ENCODE results near the gene TRO.

The TRO gene, protein sequence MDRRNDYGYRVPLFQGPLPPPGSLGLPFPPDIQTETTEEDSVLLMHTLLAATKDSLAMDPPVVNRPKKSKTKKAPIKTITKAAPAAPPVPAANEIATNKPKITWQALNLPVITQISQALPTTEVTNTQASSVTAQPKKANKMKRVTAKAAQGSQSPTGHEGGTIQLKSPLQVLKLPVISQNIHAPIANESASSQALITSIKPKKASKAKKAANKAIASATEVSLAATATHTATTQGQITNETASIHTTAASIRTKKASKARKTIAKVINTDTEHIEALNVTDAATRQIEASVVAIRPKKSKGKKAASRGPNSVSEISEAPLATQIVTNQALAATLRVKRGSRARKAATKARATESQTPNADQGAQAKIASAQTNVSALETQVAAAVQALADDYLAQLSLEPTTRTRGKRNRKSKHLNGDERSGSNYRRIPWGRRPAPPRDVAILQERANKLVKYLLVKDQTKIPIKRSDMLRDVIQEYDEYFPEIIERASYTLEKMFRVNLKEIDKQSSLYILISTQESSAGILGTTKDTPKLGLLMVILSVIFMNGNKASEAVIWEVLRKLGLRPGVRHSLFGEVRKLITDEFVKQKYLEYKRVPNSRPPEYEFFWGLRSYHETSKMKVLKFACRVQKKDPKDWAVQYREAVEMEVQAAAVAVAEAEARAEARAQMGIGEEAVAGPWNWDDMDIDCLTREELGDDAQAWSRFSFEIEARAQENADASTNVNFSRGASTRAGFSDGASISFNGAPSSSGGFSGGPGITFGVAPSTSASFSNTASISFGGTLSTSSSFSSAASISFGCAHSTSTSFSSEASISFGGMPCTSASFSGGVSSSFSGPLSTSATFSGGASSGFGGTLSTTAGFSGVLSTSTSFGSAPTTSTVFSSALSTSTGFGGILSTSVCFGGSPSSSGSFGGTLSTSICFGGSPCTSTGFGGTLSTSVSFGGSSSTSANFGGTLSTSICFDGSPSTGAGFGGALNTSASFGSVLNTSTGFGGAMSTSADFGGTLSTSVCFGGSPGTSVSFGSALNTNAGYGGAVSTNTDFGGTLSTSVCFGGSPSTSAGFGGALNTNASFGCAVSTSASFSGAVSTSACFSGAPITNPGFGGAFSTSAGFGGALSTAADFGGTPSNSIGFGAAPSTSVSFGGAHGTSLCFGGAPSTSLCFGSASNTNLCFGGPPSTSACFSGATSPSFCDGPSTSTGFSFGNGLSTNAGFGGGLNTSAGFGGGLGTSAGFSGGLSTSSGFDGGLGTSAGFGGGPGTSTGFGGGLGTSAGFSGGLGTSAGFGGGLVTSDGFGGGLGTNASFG (N-terminal part only)

DNA sequence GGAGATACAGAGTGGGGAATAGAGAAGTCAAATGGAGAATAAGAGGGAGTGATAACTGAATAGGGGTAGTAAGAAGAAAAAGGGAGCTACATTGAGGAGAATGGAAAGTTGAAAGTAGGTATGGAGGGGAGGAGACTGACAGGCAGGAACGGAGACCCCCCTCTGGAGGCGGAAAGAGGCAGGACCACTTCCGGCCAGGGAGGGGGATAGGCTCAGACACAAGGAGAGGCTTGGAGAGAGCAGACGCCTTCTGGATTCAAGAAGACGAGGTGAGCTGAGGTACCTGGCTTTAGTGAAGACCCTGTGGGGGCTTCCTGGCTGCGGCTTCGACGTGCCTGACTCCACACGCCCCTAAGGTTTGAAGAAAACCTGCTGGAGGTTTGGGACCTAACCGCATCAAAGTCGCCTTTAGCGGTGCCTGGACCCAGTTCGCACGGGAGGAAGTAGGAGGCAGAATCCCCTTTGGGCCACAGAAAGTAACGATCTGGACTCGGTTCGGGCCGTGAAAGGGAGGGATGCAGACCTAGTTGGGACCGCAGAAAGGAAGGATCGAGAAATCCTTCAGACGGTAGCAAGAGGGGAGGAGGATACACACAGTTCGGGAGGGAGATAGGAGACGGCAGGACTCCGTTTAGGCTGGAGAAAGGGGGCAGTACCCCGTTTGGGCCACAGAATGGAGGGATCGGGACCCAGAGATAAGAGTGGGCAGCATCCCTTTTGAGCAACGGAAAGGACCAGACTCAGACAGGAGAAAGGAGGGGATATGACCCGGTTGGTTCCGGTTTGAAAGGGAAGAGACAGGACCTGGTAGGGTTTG, at the start of gene TRO:
Gene TRO (plus strand): TSS at position 215 of the 817 bp plus-strand sequence. CDS start 1,423 bp downstream, outside the sequence.
- DNase-seq (ENCODE audit: extremely low read depth in 1 of 2, low read depth in 1 of 2) = no peak

DNA sequence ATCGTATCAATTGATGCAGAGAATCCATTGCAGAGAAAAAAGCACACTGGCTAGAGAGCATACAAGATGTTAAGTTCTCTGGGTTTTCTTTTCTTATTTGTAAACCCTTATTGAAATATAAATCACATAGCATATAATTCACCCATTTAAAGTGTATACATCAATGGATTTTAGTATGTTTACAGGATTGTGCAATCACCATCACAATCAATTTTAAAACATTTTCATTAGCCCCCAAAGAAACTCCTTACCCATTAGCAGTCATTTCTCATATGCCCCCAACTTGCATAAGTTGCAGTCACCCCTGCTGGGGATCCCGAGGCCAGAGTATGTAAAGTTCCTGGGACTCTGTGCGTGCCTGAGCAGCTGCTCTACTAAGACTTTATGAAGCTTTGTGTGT, 34.9 kb upstream of the TRO start:
- no peak for DNase-seq (ENCODE audit: extremely low read depth in 1 of 2, low read depth in 1 of 2)

DNA sequence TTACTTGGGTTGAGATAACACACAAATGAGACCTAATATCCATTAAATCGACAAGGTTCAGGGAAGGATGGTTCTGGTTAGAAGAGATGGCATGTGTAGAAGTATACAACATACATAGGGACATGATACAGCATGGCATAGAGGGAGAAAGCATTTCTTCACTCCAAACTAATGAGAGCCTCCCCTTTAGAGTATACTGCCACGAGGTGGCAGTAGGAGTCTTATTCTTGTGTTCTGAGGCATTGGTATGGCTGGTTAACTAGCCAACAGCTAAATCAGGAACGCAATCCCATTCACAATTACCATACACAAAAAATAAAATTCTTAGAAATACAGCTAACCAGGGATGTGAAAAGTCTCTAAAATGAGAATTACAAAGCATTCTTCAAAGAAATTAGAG, 29.1 kb upstream of the TRO start:
- DNase-seq (ENCODE audit: extremely low read depth in 1 of 2, low read depth in 1 of 2) = no peak

DNA sequence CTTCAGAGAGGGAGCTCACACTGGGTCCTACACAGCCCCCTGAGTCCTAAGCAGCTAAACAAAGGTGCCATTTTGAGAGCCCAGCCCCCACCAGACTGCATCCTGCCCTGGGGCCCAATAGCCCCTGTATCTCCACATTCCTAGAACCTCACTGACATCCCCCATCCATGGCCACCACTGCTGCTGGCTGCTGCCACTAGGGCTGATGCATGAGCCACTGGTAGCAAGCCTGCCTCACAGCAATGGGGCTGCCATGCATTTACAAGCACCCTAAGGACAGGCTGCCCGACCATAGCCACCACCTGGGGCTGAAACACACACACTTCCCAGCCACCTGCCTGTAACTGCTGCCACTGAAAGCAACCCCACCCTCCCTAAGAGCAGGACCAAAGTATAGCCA, 26.5 kb upstream of the TRO start:
- DNase-seq (ENCODE audit: extremely low read depth in 1 of 2, low read depth in 1 of 2) = no peak

DNA sequence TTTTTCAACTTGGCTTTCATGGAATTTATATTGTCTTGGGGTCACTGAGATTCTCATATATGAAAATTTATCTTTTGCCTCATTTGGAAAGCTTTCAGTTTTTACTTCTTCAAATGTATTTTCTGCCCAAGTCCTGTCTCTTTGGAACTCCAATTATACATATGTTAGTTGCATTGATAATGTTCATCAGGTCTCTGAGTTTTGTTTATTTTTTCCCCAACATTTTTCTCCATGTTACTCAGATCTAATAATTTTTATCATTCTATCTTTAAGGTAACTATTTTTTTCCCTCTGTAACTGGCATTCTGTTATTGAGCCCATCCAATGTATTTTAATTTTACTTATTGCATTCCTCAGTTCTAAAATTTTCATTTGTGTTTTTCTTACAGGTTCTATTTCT, 10.7 kb upstream of the TRO start:
- DNase-seq (ENCODE audit: extremely low read depth in 1 of 2, low read depth in 1 of 2) = no peak

- peak; percentile 26 to 38 for DNase-seq (ENCODE audit: extremely low read depth in 1 of 2, low read depth in 1 of 2)
Observed at GRCh38 chrX:54921427-54922021, 900 bp downstream of the TRO start.

DNA sequence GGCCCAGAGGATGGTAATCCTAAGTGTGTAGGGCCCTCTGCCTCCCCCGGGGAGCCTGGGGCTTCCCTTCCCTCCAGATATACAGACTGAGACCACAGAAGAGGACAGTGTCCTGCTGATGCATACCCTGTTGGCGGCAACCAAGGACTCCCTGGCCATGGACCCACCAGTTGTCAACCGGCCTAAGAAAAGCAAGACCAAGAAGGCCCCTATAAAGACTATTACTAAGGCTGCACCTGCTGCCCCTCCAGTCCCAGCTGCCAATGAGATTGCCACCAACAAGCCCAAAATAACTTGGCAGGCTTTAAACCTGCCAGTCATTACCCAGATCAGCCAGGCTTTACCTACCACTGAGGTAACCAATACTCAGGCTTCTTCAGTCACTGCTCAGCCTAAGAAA, 1.9 kb downstream of the TRO start:
- no peak for DNase-seq (ENCODE audit: extremely low read depth in 1 of 2, low read depth in 1 of 2)

GRCh38 chrX:54923376-54923775, 2.8 kb downstream of the TRO start:
- no peak for DNase-seq (ENCODE audit: extremely low read depth in 1 of 2, low read depth in 1 of 2)

GRCh38 chrX:54926978-54927377, 6.4 kb downstream of the TRO start:
- DNase-seq (ENCODE audit: extremely low read depth in 1 of 2, low read depth in 1 of 2) = no peak

DNA sequence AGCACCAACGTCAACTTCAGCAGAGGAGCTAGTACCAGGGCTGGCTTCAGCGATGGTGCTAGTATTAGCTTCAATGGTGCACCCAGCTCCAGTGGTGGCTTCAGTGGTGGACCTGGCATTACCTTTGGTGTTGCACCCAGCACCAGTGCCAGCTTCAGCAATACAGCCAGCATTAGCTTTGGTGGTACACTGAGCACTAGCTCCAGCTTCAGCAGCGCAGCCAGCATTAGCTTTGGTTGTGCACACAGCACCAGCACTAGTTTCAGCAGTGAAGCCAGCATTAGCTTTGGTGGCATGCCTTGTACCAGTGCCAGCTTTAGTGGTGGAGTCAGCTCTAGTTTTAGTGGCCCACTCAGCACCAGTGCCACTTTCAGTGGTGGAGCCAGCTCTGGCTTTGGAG, 8.3 kb downstream of the TRO start:
- DNase-seq (ENCODE audit: extremely low read depth in 1 of 2, low read depth in 1 of 2) = no peak

GRCh38 chrX:54930291-54931049, 9.8 kb downstream of the TRO start:
- DNase-seq (ENCODE audit: extremely low read depth in 1 of 2, low read depth in 1 of 2) = no peak

- DNase-seq (ENCODE audit: extremely low read depth in 1 of 2, low read depth in 1 of 2) = no peak
Observed at GRCh38 chrX:54931107-54931506, 10.5 kb downstream of the TRO start.

GRCh38 chrX:54933150-54933826, 12.7 kb downstream of the TRO start:
- DNase-seq (ENCODE audit: extremely low read depth in 1 of 2, low read depth in 1 of 2) = no peak

DNA sequence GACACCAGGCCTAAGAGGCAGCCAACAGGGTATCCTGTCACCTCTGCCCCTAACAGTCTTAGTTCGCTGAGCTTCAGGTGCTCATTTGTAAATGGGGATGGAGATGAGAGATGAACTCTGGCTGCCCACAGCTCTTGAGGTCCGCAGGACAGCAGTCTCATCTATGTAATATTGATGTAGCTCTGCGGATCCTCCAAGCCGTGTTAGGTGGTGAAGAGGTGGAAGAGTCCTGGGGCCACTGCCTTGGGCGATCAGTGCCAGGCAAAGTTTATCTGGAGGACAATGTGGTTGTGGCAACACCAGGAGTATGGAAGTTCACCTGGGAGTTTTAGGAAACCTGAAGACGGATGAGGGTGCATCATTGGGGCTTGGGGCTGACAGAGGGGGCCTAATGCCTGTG, 13.4 kb downstream of the TRO start:
- no peak for DNase-seq (ENCODE audit: extremely low read depth in 1 of 2, low read depth in 1 of 2)

GRCh38 chrX:54934890-54935289, 14.3 kb downstream of the TRO start:
- DNase-seq (ENCODE audit: extremely low read depth in 1 of 2, low read depth in 1 of 2) = no peak

DNA sequence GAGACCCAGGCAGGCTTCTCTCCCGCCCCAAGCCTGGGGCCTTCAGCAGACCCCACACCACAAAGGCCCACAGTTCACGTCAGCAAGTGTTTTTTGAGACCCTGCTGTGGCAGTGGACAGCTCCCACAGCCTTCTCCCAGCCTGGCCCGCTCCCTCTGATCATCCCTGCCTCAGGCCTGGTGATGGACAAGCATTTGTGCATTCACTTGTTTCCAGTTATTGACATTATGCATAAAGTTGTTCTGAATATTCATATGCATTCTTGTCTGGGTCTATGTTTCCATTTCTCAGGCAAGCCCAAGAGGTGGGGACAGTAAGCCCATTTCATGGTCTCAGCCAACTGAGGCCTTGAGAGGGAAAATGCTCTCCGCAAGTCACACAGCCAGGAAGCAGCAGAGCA, 14.7 kb downstream of the TRO start:
- no peak for DNase-seq (ENCODE audit: extremely low read depth in 1 of 2, low read depth in 1 of 2)

GRCh38 chrX:54937416-54937815, 16.8 kb downstream of the TRO start:
- no peak for DNase-seq (ENCODE audit: extremely low read depth in 1 of 2, low read depth in 1 of 2)

- no peak for DNase-seq (ENCODE audit: extremely low read depth in 1 of 2, low read depth in 1 of 2)
Observed at GRCh38 chrX:54944816-54945215, 24.2 kb downstream of the TRO start.

DNA sequence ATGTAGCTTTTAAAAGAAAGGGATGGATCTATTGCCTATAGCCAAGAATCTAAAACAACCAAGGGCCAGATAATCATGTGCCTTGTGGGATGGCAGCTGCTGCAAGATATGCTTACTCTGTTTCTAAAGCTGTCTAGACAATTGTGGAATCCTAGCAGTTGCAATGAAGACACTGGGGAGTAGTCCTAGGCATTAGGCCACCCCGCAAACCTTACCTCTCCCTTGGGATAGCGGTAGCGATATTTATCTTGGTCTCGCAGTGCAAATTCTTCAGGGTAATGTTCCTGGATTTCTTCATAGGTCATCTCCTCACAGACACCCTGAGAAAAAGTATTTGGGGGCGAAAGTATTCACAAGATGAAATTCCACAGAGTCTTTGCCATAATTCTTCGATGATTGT, 24.6 kb downstream of the TRO start:
- DNase-seq (ENCODE audit: extremely low read depth in 1 of 2, low read depth in 1 of 2) = no peak

Measured in stimulated activated CD8-positive, alpha-beta memory T cell treated with anti-CD3 and anti-CD28 coated beads, Interleukin-7, amount 100 ng/mL, for 48 hours (primary cell).